HepG2 (cell line): Measurements from ENCODE around the gene PTPRF. TPM values are rescaled to one million over a fixed set of nuclear protein-coding genes. Genes with fewer than 3 reads are reported as not detected.

ENCODE experiments used
- ARID2 ChIP-seq: sonication (generic); formaldehyde crosslinking; IDR thresholded peaks from 2 replicates; pipeline ENCODE4 v1.8.1; 2022; ENCODE audit warnings: mild to moderate bottlenecking, missing genetic modification reagents, borderline replicate concordance
- DPF2 ChIP-seq: sonication (generic); formaldehyde crosslinking; IDR thresholded peaks from 2 replicates; pipeline ENCODE4 v1.4.0; 2020; ENCODE audit warnings: mild to moderate bottlenecking, low read depth, missing genetic modification reagents, borderline replicate concordance
- ERF ChIP-seq: IDR thresholded peaks from 2 replicates; pipeline ENCODE4 v1.6.1; 2018; ENCODE audit warnings: missing biosample characterization, missing genetic modification reagents
- FOXM1 ChIP-seq: sonication (generic); formaldehyde crosslinking; IDR thresholded peaks from 2 replicates; pipeline ENCODE4 v1.5.0; 2020; ENCODE audit warnings: missing genetic modification reagents
- KLF16 ChIP-seq, 2 experiments: sonication (generic) in 1 of 2; formaldehyde crosslinking in 1 of 2; IDR thresholded peaks; 2 replicates each; pipeline versions ENCODE4 v1.6.1 to v1.8.0; 2016 to 2023; ENCODE audit warnings: missing genetic modification reagents in 2 of 2, missing compliant biosample characterization in 1 of 2
- LCORL ChIP-seq, 2 experiments: fragments of 450-650 bp in 1 of 2; sonication (generic) in 1 of 2; formaldehyde crosslinking in 1 of 2; IDR thresholded peaks; 2 replicates each; pipeline versions ENCODE4 v1.5.0 to v1.6.1; 2017 to 2020; ENCODE audit warnings: antibody characterized with exemption in 1 of 2, missing genetic modification reagents in 1 of 2
- MXI1 ChIP-seq: IDR thresholded peaks from 3 replicates; pipeline ENCODE4 v1.6.1; 2012; ENCODE audit warnings: low read depth, low read length, inconsistent platforms, borderline replicate concordance
- NCOA2 ChIP-seq: sonication (generic); formaldehyde crosslinking; IDR thresholded peaks from 2 replicates; pipeline ENCODE4 v1.8.0; 2022; ENCODE audit warnings: inconsistent platforms
- SAP130 ChIP-seq: IDR thresholded peaks from 2 replicates; pipeline ENCODE4 v1.6.1; 2016; ENCODE audit warnings: low read depth
- SOX13 ChIP-seq, 3 experiments: fragments of 450-650 bp in 1 of 3; sonication (generic) in 1 of 3; formaldehyde crosslinking in 1 of 3; IDR thresholded peaks in 2 of 3; conservative IDR thresholded peaks in 1 of 3; 2 replicates each; pipeline versions ENCODE4 v1.5.0 to v1.6.1; 2016 to 2020; ENCODE audit warnings: antibody characterized with exemption in 1 of 3, mild to moderate bottlenecking in 1 of 3, missing compliant biosample characterization in 1 of 3, missing genetic modification reagents in 1 of 3, moderate library complexity in 1 of 3
- SP140L ChIP-seq: sonication (generic); formaldehyde crosslinking; IDR thresholded peaks from 2 replicates; pipeline ENCODE4 v1.4.0; 2020; ENCODE audit warnings: missing genetic modification reagents, borderline replicate concordance
- ZFY ChIP-seq: sonication (generic); formaldehyde crosslinking; IDR thresholded peaks from 2 replicates; pipeline ENCODE4 v1.4.0; 2020; ENCODE audit warnings: missing genetic modification reagents
- ZNF12 ChIP-seq: sonication (generic); formaldehyde crosslinking; IDR thresholded peaks from 2 replicates; pipeline ENCODE4 v1.5.0; 2020; ENCODE audit warnings: missing genetic modification reagents
- ZNF205 ChIP-seq: IDR thresholded peaks from 2 replicates; pipeline ENCODE4 v1.6.1; 2018; ENCODE audit warnings: missing biosample characterization, missing genetic modification reagents
- polyA plus RNA-seq, 8 experiments: library from polyadenylated mRNA; depleted of rRNA in 3 of 8; stranded (reverse) in 7 of 8; unstranded in 1 of 8; fragments of >200 nt; fragmentation: Illumina TruSeq in 4 of 8; extraction: Trizol in 4 of 8; gene quantifications; 2 replicates each; pipeline versions ENCODE4 v1.2.1 to v1.2.3, GENCODE V29; 2011 to 2016; ENCODE audit warnings: low read depth in 4 of 8, missing spikeins in 1 of 8, mixed read lengths in 1 of 8; ENCODE audit not compliant: insufficient read depth in 1 of 8
- total RNA-seq, 5 experiments: library from RNA; depleted of rRNA; stranded (reverse); fragments of >200 nt; fragmentation: Illumina TruSeq; extraction: Trizol; gene quantifications; 2 replicates each; pipeline ENCODE4 v1.2.3, GENCODE V29; 2016; ENCODE audit warnings: low read depth in 1 of 5
- TF ChIP-seq, protein P1 (sequence below): IDR thresholded peaks from 2 replicates; pipeline ENCODE4 v1.6.1; 2012; ENCODE audit warnings: inconsistent platforms
- TF ChIP-seq, protein P2 (sequence below): sonication (generic); formaldehyde crosslinking; IDR thresholded peaks from 2 replicates; pipeline ENCODE4 v1.4.0; 2020; ENCODE audit warnings: missing genetic modification reagents, borderline replicate concordance
- TF ChIP-seq, protein P3 (sequence below): sonication (generic); formaldehyde crosslinking; IDR thresholded peaks from 2 replicates; pipeline ENCODE4 v1.4.0; 2020; ENCODE audit warnings: mild to moderate bottlenecking, missing genetic modification reagents, borderline replicate concordance
- TF ChIP-seq, protein P4 (sequence below): IDR thresholded peaks from 2 replicates; pipeline ENCODE4 v1.6.1; 2012; ENCODE audit warnings: low read depth, low read length, improper control_type of control experiment
- TF ChIP-seq, protein P5 (sequence below): sonication (generic); formaldehyde crosslinking; IDR thresholded peaks from 2 replicates; pipeline ENCODE4 v1.4.0; 2020; ENCODE audit warnings: low read depth, missing genetic modification reagents

PTPRF gene
- total and polyA plus RNA-seq, 2 of the 13 experiments (the other 11 are each of a cell fraction or from before 2014, with no cell fraction given), result 55.9 to 167 TPM

DNA sequence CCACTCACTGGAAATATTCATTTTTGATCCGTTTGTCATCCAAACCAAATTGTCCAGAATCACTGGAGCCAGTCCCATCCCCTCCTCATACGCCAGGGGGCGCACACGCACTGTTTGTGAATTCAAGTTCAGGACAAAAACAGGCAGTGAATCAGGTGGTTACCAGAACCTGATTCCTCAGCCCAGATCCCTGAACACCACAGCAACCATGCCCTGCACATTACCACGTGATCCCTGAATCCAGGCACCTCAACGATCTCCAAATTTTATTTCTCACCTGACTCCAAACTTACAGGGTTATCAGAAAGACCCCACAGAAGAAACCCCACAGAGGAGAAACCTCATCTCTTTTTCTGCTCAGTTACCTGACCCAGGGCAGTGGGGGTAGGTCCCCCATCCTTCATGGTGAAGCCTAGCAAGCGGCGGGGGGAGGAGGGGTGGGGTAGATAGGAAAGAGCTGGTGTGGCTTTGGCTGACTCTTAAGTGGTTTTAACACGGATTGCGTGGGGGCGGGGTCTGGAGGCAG is 1.4 kb upstream of the PTPRF start (continued):
- TF ChIP-seq SOX13 (IDR thresholded peaks at IDR 0.05) (no peak), SOX13 (CRISPR knock-in tag; conservative IDR thresholded peaks at IDR 0.05 in 1 of 2, IDR thresholded peaks at IDR 0.05 in 1 of 2) (no peak), DPF2 (CRISPR knock-in tag) (no peak), FOXM1 (CRISPR knock-in tag) (no peak), ERF (peak; percentile 73), SP140L (CRISPR knock-in tag) (no peak), MXI1 (peak; percentile 30; the same call in 1 of the 3 replicates), NCOA2 (CRISPR knock-in tag) (0 out of 2 replicates have a peak, but pooled peaks have one; percentile 17), ZNF12 (no peak), LCORL (IDR thresholded peaks at IDR 0.05) (no peak), LCORL (CRISPR knock-in tag; IDR thresholded peaks at IDR 0.05) (peak; percentile 52; the same call in 1 of the 2 replicates), ARID2 (CRISPR knock-in tag) (no peak), ZNF205 (CRISPR knock-in tag) (0 out of 2 replicates have a peak, but pooled peaks have one; percentile 51), SAP130 (CRISPR knock-in tag) (peak; percentile 66), ZFY (CRISPR knock-in tag) (no peak), KLF16 (CRISPR knock-in tag; IDR thresholded peaks at IDR 0.05) (peak in 1 of 2 experiments; percentile 60; a peak in 1 of 4 replicates)
- TF ChIP-seq, protein P1, sequence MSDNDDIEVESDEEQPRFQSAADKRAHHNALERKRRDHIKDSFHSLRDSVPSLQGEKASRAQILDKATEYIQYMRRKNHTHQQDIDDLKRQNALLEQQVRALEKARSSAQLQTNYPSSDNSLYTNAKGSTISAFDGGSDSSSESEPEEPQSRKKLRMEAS, result peak; percentile 47; the same call in 1 of the 2 replicates
- TF ChIP-seq, protein P2, sequence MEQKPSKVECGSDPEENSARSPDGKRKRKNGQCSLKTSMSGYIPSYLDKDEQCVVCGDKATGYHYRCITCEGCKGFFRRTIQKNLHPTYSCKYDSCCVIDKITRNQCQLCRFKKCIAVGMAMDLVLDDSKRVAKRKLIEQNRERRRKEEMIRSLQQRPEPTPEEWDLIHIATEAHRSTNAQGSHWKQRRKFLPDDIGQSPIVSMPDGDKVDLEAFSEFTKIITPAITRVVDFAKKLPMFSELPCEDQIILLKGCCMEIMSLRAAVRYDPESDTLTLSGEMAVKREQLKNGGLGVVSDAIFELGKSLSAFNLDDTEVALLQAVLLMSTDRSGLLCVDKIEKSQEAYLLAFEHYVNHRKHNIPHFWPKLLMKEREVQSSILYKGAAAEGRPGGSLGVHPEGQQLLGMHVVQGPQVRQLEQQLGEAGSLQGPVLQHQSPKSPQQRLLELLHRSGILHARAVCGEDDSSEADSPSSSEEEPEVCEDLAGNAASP (CRISPR knock-in tag), result peak; percentile 69; the same call in 1 of the 2 replicates
- TF ChIP-seq, protein P3, sequence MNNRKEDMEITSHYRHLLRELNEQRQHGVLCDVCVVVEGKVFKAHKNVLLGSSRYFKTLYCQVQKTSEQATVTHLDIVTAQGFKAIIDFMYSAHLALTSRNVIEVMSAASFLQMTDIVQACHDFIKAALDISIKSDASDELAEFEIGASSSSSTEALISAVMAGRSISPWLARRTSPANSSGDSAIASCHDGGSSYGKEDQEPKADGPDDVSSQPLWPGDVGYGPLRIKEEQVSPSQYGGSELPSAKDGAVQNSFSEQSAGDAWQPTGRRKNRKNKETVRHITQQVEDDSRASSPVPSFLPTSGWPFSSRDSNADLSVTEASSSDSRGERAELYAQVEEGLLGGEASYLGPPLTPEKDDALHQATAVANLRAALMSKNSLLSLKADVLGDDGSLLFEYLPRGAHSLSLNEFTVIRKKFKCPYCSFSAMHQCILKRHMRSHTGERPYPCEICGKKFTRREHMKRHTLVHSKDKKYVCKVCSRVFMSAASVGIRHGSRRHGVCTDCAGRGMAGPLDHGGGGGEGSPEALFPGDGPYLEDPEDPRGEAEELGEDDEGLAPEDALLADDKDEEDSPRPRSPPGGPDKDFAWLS (CRISPR knock-in tag), result no peak
- TF ChIP-seq, protein P4, sequence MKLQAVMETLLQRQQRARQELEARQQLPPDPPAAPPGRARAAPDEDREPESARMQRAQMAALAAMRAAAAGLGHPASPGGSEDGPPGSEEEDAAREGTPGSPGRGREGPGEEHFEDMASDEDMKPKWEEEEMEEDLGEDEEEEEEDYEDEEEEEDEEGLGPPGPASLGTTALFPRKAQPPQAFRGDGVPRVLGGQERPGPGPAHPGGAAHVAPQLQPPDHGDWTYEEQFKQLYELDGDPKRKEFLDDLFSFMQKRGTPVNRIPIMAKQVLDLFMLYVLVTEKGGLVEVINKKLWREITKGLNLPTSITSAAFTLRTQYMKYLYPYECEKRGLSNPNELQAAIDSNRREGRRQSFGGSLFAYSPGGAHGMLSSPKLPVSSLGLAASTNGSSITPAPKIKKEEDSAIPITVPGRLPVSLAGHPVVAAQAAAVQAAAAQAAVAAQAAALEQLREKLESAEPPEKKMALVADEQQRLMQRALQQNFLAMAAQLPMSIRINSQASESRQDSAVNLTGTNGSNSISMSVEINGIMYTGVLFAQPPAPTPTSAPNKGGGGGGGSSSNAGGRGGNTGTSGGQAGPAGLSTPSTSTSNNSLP, result peak; percentile 67; the same call in 1 of the 2 replicates
- TF ChIP-seq, protein P5, sequence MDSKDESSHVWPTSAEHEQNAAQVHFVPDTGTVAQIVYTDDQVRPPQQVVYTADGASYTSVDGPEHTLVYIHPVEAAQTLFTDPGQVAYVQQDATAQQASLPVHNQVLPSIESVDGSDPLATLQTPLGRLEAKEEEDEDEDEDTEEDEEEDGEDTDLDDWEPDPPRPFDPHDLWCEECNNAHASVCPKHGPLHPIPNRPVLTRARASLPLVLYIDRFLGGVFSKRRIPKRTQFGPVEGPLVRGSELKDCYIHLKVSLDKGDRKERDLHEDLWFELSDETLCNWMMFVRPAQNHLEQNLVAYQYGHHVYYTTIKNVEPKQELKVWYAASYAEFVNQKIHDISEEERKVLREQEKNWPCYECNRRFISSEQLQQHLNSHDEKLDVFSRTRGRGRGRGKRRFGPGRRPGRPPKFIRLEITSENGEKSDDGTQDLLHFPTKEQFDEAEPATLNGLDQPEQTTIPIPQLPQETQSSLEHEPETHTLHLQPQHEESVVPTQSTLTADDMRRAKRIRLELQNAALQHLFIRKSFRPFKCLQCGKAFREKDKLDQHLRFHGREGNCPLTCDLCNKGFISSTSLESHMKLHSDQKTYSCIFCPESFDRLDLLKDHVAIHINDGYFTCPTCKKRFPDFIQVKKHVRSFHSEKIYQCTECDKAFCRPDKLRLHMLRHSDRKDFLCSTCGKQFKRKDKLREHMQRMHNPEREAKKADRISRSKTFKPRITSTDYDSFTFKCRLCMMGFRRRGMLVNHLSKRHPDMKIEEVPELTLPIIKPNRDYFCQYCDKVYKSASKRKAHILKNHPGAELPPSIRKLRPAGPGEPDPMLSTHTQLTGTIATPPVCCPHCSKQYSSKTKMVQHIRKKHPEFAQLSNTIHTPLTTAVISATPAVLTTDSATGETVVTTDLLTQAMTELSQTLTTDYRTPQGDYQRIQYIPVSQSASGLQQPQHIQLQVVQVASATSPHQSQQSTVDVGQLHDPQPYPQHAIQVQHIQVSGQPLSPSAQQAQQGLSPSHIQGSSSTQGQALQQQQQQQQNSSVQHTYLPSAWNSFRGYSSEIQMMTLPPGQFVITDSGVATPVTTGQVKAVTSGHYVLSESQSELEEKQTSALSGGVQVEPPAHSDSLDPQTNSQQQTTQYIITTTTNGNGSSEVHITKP, result no peak
